ENCODE measurements around the gene ARTN. TPM values are rescaled to one million over a fixed set of nuclear protein-coding genes. Genes with fewer than 3 reads are reported as not detected.

The ARTN gene
- total and polyA plus RNA-seq, 4 donors: 0.23 to 2.7 (median 1.2) TPM

DNA sequence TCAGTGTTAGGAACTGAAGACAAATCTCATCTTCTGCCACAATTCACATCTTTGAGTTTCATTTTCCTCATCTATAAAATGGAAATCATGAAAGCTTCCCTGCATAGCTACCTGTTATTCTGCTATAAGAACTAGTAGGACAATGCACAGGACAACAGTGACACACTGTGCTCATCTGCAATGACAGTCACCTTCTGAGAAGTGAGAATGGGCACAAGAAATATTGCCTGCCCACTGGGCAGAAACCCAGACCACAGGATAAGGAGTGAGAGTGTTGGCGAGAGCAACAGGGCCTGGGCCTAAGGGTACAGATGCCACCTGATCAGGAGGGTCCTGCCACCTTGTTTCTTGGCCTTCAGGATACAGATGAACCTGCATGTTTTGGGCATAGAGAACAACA is 23.3 kb upstream of the ARTN start:
- no peaks in the 10 kb centered on the region for H3K9me3 ChIP-seq (ENCODE audit: control insufficient read depth in 4 of 4, insufficient read depth in 3 of 4, low read length in 3 of 4)
- H3K4me1 ChIP-seq (ENCODE audit: control insufficient read depth in 5 of 5, insufficient read depth in 5 of 5, low read length in 5 of 5): no peaks in the 10 kb centered on the region
- no peaks in the 10 kb centered on the region for H3K27me3 ChIP-seq (ENCODE audit: control insufficient read depth in 3 of 3, insufficient read depth in 3 of 3, low read length in 2 of 3)
- peaks cover 0 to 7% (median 3%) of the 10 kb centered on the region in 4 donors for H3K36me3 ChIP-seq (ENCODE audit: control insufficient read depth in 4 of 4, insufficient read depth in 4 of 4, low read length in 4 of 4)
- no peak overlapping the region for H3K9ac ChIP-seq (ENCODE audit: insufficient read depth in 1 of 2, low read length in 2 of 2)
- ATAC-seq (ENCODE audit: insufficient read depth, low FRiP score): no peak
- H3K27ac ChIP-seq (ENCODE audit: low read depth in 1 of 2, low read length in 1 of 2): no peak overlapping the region
- TF ChIP-seq, protein P1, sequence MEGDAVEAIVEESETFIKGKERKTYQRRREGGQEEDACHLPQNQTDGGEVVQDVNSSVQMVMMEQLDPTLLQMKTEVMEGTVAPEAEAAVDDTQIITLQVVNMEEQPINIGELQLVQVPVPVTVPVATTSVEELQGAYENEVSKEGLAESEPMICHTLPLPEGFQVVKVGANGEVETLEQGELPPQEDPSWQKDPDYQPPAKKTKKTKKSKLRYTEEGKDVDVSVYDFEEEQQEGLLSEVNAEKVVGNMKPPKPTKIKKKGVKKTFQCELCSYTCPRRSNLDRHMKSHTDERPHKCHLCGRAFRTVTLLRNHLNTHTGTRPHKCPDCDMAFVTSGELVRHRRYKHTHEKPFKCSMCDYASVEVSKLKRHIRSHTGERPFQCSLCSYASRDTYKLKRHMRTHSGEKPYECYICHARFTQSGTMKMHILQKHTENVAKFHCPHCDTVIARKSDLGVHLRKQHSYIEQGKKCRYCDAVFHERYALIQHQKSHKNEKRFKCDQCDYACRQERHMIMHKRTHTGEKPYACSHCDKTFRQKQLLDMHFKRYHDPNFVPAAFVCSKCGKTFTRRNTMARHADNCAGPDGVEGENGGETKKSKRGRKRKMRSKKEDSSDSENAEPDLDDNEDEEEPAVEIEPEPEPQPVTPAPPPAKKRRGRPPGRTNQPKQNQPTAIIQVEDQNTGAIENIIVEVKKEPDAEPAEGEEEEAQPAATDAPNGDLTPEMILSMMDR (IDR thresholded peaks at IDR 0.05; ENCODE audit: control extremely low read depth, extremely low read depth): no peak
- DNase-seq: no peak
- 89% methylated on average over 1 of the region's 1 CpG for WGBS, 2 donors
- no peak overlapping the region for H3K4me3 ChIP-seq

DNA sequence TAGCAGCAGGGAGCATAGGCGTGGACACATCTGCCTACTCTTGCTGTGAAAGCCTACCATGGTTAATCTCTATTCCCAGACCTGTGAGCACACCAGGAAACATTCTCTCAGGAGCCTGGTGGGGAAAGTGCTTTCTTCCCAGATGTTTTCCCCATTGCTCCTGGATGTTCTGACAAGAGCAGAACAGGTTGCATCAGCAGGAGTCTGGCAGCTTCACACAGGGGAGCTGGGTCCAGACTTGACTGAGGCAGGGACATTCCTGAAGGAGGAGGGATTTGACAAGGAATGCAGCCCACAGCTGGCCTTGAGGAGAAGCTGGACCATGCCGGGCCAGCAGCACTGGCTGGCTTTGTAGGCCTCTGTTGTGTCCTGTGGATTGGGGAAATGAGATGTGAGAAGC is 21.0 kb upstream of the ARTN start:
- no peaks in the 10 kb centered on the region for H3K9me3 ChIP-seq (ENCODE audit: control insufficient read depth in 4 of 4, insufficient read depth in 3 of 4, low read length in 3 of 4)
- no peak overlapping the region for H3K27ac ChIP-seq (ENCODE audit: low read depth in 1 of 2, low read length in 1 of 2)
- ATAC-seq (ENCODE audit: insufficient read depth, low FRiP score) (no peak), DNase-seq (no peak)
- no peaks in the 10 kb centered on the region for H3K27me3 ChIP-seq (ENCODE audit: control insufficient read depth in 3 of 3, insufficient read depth in 3 of 3, low read length in 2 of 3)
- peaks cover 0 to 7% (median 3%) of the 10 kb centered on the region in 4 donors for H3K36me3 ChIP-seq (ENCODE audit: control insufficient read depth in 4 of 4, insufficient read depth in 4 of 4, low read length in 4 of 4)
- no peak overlapping the region for H3K4me3 ChIP-seq
- TF ChIP-seq, protein P1 (IDR thresholded peaks at IDR 0.05; ENCODE audit: control extremely low read depth, extremely low read depth): no peak
- 74 to 91% methylated on average over 2 of the region's 2 CpGs for WGBS, 2 donors
- no peaks in the 10 kb centered on the region for H3K4me1 ChIP-seq (ENCODE audit: control insufficient read depth in 5 of 5, insufficient read depth in 5 of 5, low read length in 5 of 5)
- H3K9ac ChIP-seq (ENCODE audit: insufficient read depth in 1 of 2, low read length in 2 of 2): no peak overlapping the region

DNA sequence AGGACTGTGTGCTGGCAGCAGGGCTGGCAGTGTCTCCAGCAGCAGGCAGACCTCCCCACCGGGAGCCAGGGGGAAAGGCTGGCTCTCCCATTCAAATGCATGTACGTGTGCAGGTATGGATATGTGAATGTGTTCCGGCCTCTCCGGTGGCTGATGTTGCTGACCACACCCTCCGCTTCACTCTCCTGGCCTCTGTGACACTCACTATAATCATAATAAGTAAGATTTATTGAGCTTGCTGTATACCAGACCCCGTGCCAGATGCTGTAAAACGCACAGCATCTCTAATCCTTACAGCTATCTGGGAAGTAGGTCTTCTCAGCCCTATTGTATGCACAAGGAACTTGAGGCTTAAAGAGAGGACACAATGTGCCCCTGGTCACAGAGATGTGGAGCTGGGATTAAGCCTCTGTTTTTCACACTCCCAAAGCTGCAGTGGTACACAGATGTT is 20.5 kb upstream of the ARTN start:
- DNase-seq (no peak), ATAC-seq (ENCODE audit: insufficient read depth, low FRiP score) (no peak)
- no peaks in the 10 kb centered on the region for H3K27me3 ChIP-seq (ENCODE audit: control insufficient read depth in 3 of 3, insufficient read depth in 3 of 3, low read length in 2 of 3)
- H3K4me3 ChIP-seq: no peak overlapping the region
- TF ChIP-seq, protein P1 (IDR thresholded peaks at IDR 0.05; ENCODE audit: control extremely low read depth, extremely low read depth): no peak
- no peaks in the 10 kb centered on the region for H3K4me1 ChIP-seq (ENCODE audit: control insufficient read depth in 5 of 5, insufficient read depth in 5 of 5, low read length in 5 of 5)
- no peak overlapping the region for H3K9ac ChIP-seq (ENCODE audit: insufficient read depth in 1 of 2, low read length in 2 of 2)
- H3K36me3 ChIP-seq (ENCODE audit: control insufficient read depth in 4 of 4, insufficient read depth in 4 of 4, low read length in 4 of 4): peaks cover 0 to 7% (median 3%) of the 10 kb centered on the region in 4 donors
- no peak overlapping the region for H3K27ac ChIP-seq (ENCODE audit: low read depth in 1 of 2, low read length in 1 of 2)
- no peaks in the 10 kb centered on the region for H3K9me3 ChIP-seq (ENCODE audit: control insufficient read depth in 4 of 4, insufficient read depth in 3 of 4, low read length in 3 of 4)
- 82 to 86% methylated on average over 7 of the region's 7 CpGs for WGBS, 2 donors

Measured in lung (tissue), 12 donors.